AG04449 (cell line): ENCODE measurements around the gene DNAH14.
"Not testable (repeated sequence)": the region's sequence is repeated elsewhere in the genome, so short reads cannot be mapped to it uniquely, and the experiment has no call there.

ENCODE experiments used
- CTCF ChIA-PET: fragments of 350-600 bp; formaldehyde crosslinking; extraction: SDS; loops from one replicate; lab custom pipeline; 2021; ENCODE audit warnings: antibody characterized with exemption; lab: Yijun Ruan, JAX
- POLR2A ChIA-PET: fragments of 400-600, 350-600 bp; formaldehyde crosslinking; extraction: SDS; loops from one replicate; lab custom pipeline; 2020; ENCODE audit warnings: antibody characterized with exemption, inconsistent platforms; lab: Yijun Ruan, JAX
- DNase-seq: peaks from one replicate; pipeline ENCODE4 v3.0.0-alpha.2; 2010; ENCODE audit warnings: low read depth, low spot score
- H3K4me3 ChIP-seq: 2 replicates; pipeline ENCODE4 v1.5.1; 2011; ENCODE audit warnings: low read depth, mild to moderate bottlenecking, control low read depth, low read length
- TF ChIP-seq, protein P1 (sequence below): IDR thresholded peaks from one replicate; pipeline ENCODE4 v1.5.1; 2011; ENCODE audit warnings: mild to moderate bottlenecking, moderate library complexity, low read length, control low read depth, inconsistent platforms; ENCODE audit not compliant: insufficient read depth; ENCODE audit errors: missing control alignments

The DNAH14 gene

DNA sequence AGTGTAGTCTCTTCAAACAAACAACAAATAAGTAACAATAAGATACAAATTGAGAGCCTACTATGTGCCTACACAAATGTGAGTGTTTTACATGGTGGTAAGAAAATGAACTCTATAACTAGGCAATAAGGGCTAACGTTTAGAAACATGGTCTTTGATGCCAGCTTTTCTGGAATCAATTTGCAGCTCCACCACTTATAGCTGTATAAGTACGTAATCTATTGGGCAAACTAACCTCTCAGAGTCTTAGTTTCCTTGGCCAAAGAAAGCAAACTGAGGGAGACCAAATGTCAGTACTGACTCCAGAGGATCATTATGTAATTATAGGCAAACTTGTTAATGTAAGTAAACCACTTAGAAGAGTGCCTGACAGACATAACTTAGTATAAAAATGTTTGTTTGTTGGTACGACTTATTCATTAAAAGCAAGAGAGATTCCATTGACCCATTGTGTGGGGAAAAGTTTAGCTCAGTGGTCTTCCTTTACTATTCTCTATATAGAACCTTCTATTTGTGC, 438.6 kb downstream of the DNAH14 start:
- ChIA-PET CTCF (no interaction called here), POLR2A (no interaction called here)
- TF ChIP-seq, protein P1, sequence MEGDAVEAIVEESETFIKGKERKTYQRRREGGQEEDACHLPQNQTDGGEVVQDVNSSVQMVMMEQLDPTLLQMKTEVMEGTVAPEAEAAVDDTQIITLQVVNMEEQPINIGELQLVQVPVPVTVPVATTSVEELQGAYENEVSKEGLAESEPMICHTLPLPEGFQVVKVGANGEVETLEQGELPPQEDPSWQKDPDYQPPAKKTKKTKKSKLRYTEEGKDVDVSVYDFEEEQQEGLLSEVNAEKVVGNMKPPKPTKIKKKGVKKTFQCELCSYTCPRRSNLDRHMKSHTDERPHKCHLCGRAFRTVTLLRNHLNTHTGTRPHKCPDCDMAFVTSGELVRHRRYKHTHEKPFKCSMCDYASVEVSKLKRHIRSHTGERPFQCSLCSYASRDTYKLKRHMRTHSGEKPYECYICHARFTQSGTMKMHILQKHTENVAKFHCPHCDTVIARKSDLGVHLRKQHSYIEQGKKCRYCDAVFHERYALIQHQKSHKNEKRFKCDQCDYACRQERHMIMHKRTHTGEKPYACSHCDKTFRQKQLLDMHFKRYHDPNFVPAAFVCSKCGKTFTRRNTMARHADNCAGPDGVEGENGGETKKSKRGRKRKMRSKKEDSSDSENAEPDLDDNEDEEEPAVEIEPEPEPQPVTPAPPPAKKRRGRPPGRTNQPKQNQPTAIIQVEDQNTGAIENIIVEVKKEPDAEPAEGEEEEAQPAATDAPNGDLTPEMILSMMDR = no peak
- no peak for DNase-seq
- H3K4me3 ChIP-seq = no peak overlapping the region

DNA sequence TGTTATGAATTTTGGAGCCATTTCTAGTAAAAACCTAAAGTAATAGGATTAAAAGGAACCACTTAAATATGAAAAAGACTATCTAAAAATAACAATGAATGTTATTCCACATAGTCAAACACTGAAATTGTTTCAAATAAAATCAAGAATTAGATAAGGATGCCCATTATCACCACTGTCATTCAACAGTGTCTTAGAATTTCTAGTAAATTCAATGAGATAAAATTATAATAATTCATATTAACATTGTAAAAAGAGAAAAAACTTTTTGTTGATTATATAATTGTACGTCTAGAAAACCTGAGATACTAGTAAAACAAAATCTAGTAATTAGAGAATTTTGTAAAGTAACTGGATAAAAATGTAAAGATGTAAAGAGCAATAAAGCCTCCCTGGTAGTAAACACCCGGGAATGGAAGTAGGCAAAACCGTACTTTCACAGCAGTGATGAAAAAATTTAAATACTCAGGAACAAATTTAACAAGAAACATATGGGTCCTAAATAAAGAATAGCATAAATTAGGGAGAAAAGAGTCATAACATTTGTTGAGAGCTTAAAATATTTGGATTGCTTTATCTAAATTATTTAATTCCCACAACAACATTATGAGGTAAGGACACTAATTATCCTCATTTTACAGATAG, 442.0 kb downstream of the DNAH14 start:
- no peak for DNase-seq
- POLR2A ChIA-PET = no interaction called here
- H3K4me3 ChIP-seq = no peak overlapping the region
- CTCF ChIA-PET = no interaction called here
- TF ChIP-seq, protein P1 = no peak

DNA sequence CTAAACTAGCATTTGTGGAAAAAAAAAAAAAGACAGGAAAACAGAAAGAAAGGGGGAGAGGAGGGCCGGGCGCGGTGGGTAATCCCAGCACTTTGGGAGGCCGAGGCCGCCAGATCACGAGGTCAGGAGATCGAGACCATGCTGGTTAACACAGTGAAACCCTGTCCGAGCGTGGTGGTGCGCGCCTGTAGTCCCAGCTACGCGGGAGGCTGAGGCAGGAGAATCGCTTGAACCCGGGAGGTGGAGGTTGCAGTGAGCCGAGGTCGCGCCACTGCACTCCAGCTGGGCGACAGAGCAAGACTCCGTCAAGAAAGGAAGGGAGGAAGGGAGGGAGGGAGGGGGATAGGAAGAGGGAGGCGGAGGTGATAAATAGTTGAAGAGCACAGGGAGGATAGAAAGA, 443.7 kb downstream of the DNAH14 start:
- DNase-seq = no peak
- ChIA-PET POLR2A (no interaction called here), CTCF (no interaction called here)
- H3K4me3 ChIP-seq = no peak overlapping the region
- TF ChIP-seq, protein P1 = no peak

DNA sequence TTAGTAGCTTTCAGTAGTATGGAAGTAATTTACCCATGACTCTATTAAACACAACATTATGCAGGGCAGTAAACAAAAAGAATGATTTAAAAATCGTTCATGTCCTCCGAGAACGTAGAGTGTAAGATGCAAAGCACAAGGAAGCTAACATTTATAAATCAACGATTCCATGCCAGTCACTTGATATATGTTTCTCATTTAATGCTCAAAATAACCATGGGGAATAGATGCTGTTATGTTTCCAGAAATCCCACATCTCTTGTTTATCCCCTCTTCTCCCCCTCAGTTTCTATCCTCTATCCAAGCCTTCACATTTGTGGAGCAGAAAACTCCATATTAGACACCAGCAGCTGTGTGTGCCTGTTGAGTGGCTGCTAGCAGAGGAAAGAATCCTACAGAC, 445.5 kb downstream of the DNAH14 start:
- ChIA-PET POLR2A (no interaction called here), CTCF (interaction anchor here (1.0 to 1.1 kb wide), 2 partner anchors 10 to 56 kb away, joined by 3 read pairs; no protein-coding TSS in a partner anchor)
- TF ChIP-seq, protein P1 = no peak
- DNase-seq = no peak
- H3K4me3 ChIP-seq = no peak overlapping the region

DNA sequence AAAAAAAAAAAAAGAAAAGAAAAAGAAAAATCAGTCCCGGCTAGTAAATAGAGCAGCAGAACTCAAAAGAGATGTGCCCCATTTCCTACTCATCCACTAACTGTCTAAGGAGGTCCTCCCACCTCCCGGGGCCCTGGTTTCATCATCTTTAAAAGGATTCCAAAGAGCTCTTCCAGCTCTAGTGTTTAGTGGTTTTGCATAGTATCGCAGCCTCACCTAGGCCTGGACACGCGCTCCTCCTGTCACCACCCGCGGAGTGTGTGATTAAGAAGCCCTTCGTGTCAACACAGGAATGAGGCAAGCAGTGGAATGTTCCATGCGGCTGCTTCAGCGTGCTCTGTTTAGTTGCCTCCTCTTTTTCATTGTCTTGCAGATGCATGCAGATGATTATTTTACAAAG, 449.4 kb downstream of the DNAH14 start:
- ChIA-PET POLR2A (no interaction called here), CTCF (no interaction called here)
- peak; percentile 67 for DNase-seq
- no peak overlapping the region for H3K4me3 ChIP-seq
- TF ChIP-seq, protein P1 = no peak

DNA sequence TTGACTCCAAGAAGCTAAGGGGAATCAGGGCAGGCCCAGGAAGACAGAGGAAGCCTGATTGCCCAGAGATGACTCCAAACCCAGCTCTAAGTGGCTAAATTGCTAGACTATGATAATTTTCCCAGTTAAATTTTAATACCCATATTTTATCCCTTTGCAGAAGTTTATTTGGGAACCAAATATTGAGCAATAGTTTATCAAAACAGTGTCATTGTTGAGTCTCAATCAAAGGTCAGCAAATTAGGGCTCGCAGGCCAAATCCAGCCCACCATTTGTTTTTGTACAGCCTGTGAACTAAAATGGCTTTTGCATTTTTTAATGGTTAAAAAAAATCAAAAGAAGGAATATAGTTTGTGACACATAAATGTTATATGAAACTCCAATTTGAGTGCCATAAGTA, 451.2 kb downstream of the DNAH14 start:
- DNase-seq = no peak
- ChIA-PET POLR2A (no interaction called here), CTCF (no interaction called here)
- H3K4me3 ChIP-seq = no peak overlapping the region
- TF ChIP-seq, protein P1 = no peak

DNA sequence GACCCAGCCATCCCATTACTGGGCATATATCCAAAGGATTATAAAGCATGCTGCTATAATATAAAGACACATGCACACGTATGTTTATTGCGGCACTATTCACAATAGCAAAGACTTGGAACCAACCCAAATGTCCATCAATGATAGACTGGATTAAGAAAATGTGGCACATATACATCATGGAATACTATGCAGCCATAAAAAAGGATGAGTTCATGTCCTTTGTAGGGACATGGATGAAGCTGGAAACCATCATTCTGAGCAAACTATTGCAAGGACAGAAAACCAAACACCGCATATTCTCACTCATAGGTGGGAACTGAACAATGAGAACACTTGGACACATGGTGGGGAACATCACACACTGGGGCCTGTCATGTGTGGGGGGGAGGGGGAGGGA, 457.4 kb downstream of the DNAH14 start:
- CTCF ChIA-PET, POLR2A ChIA-PET, H3K4me3 ChIP-seq, DNase-seq: not testable (repeated sequence)
